PFSK-1 (cell line): Measurements from ENCODE around the gene RASGRF1.

Experiments used
- POLR2AphosphoS5 ChIP-seq: IDR thresholded peaks from 2 replicates; pipeline ENCODE4 v1.6.1; 2012; ENCODE audit warnings: low read depth, mild to moderate bottlenecking, control low read depth, low read length, moderate library complexity
- SIN3A ChIP-seq: IDR thresholded peaks from 2 replicates; pipeline ENCODE4 v1.6.1; 2012; ENCODE audit warnings: mild to moderate bottlenecking, low read length, moderate library complexity, borderline replicate concordance; ENCODE audit not compliant: insufficient read depth
- TAF1 ChIP-seq: IDR thresholded peaks from 2 replicates; pipeline ENCODE4 v1.6.1; 2012; ENCODE audit warnings: low read length, control low read depth, borderline replicate concordance; ENCODE audit not compliant: insufficient read depth

DNA sequence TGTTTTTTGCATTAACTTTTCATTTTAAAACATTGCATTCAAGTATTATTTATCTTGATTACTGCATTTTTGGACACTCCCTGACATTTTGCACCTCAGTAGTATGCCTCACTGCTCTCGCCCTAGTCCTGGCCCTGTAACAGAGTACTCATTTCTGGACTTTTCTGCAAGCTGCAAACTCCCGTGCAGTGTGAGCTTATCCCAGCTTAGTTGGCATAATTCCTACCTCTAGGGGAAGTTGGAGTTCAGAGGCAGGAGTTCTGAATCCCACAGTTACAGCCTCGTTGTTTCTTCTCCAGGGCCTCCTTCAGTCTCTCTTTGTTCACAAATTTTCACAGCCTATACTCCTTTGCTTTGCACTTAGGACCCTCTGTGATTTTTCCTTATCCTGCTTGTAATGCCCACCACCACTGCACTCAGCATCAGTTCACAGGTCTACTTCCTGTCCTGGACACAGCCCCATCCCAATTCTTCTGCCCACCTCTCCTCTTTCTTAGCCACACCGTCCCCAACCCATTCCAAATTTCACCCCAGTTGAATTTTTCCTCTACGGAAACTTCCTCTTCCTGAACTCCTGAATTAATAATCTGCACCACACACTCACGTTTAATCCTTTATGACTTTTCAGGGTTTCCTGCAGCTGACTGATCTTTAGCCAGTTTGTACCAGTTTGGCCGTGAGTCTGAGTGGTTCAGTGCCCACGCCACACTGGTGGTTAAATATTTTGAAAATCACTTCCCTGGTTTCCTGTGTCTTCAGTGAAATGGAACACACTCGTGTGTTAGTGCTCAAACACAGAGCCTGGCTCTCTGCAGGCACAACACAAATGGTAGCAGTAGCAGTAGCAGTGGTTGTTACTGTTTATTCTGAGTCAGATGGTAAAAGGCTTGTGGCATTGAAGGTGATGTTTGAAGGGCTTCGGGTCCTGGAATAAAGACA, 139.4 kb downstream of the RASGRF1 start:
- TF ChIP-seq TAF1 (no peak), POLR2AphosphoS5 (no peak), SIN3A (no peak)
